C4-2B (cell line): Measurements from ENCODE around the gene JPT2.

Source experiments
- H3K27ac ChIP-seq: fragments of 450-650 bp; 2 replicates; pipeline ENCODE4 v1.5.1; 2017
- CTCF ChIP-seq: fragments of 450-650 bp; conservative IDR thresholded peaks from 2 replicates; pipeline ENCODE4 v1.5.1; 2017; ENCODE audit warnings: mild to moderate bottlenecking
- ZFX ChIP-seq: fragments of 450-650 bp; IDR thresholded peaks from 2 replicates; pipeline ENCODE4 v1.6.1; 2017

The JPT2 gene

GRCh38 chr16:1642148-1642547 is 35.9 kb upstream of the JPT2 start:
- peak overlapping the region; percentile 45 for H3K27ac ChIP-seq

GRCh38 chr16:1642753-1643152 is 35.3 kb upstream of the JPT2 start:
- TF ChIP-seq ZFX, result no peak
- TF ChIP-seq CTCF, result no peak

More at GRCh38 chr16:1642148-1642547, 35.9 kb upstream of the JPT2 start:
- TF ChIP-seq CTCF, result no peak
- TF ChIP-seq ZFX, result no peak

GRCh38 chr16:1643521-1643920 is 34.6 kb upstream of the JPT2 start:
- TF ChIP-seq CTCF (no peak), ZFX (no peak)
- H3K27ac ChIP-seq, result peak overlapping the region; percentile 84; the same call in 1 of the 2 replicates

More at GRCh38 chr16:1642753-1643152, 35.3 kb upstream of the JPT2 start:
- peak overlapping the region; percentile 45 for H3K27ac ChIP-seq

- no peak for TF ChIP-seq ZFX
- TF ChIP-seq CTCF, result no peak
- peak overlapping the region; percentile 84 for H3K27ac ChIP-seq
Measured at GRCh38 chr16:1645914-1646525, 32.1 kb upstream of the JPT2 start.

- peak overlapping the region; percentile 84 for H3K27ac ChIP-seq
- TF ChIP-seq CTCF, result no peak
- no peak for TF ChIP-seq ZFX
Measured at GRCh38 chr16:1647856-1648255, 30.2 kb upstream of the JPT2 start.

GRCh38 chr16:1650131-1650530 is 27.9 kb upstream of the JPT2 start:
- H3K27ac ChIP-seq, result no peak overlapping the region
- TF ChIP-seq ZFX (no peak), CTCF (no peak)

GRCh38 chr16:1651094-1651973 is 26.7 kb upstream of the JPT2 start:
- H3K27ac ChIP-seq, result no peak overlapping the region
- no peak for TF ChIP-seq CTCF
- TF ChIP-seq ZFX, result no peak
